Femur (tissue), 1 donor: ENCODE data around the gene PI4K2A.
"Not testable (repeated sequence)": the region's sequence is repeated elsewhere in the genome, so short reads cannot be mapped to it uniquely, and the experiment has no call there.

Experiments
- DNase-seq: peaks from one replicate; pipeline ENCODE4 v3.0.0-alpha.2; 2017

Gene PI4K2A

GRCh38 chr10:97632949-97633884 is 7.3 kb upstream of the PI4K2A start, which contains the start of gene MORN4:
MORN4 (minus strand) TSS chr10:97633500; CDS start chr10:97619653, 13,847 bp downstream.
- peak; percentile 95 for DNase-seq

DNA sequence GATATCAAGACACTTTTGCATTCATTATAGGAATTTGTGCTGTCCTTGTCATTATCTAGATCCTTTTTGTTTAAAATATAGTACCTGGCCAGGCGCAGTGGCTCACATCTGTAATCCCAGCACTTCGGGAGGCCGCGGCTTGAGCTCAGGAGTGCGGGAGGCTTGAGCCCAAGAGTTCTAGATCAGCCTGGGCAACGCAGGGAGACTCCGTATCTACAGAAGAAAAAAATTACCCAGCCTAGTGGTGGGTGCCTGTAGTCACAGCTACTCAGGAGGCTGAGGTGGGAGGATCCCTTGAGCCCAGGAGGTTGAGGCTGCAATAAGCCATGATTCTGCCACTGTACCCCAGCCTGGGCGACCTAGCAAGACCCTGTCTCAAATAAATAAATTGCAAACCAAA is 6.5 kb upstream of the PI4K2A start:
- no peak for DNase-seq

DNA sequence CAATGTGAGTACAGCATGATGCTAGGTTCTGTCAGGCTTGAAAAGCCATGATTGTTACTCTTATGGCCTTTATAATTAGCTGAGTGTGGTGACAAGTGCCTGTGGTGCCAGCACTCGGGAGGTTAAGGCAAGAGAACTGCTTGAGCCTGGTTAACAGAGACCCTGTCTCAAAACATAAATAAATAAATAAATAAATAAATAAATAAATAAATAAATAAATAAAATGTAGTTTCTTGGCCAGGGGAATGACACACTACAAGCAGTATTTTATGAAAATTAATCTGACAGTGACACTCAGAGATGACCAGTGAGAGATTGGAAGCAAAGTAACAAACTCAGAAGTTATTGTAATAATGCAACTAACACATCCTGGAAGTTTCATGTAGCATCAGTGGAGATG is 4.9 kb upstream of the PI4K2A start:
- DNase-seq: no peak

DNA sequence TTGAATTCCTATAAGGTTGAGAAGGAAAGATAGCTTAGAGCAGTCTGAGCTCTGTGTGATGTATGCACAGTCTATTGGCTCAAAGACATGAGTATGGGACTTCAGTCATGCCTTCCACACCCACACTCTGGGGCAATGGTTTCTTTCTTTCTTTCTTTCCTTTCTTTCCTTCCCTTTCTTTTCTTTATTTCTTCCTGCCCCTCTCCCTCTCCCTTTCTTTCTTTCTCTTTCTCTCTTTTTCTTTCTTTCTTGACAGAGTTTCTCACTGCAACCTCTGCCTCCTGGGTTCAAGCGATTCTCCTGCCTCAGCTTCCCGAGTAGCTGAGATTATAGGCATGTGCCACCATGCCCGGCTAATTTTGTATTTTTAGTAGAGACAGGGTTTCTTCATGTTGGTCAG is 1.4 kb upstream of the PI4K2A start:
- DNase-seq: not testable (repeated sequence)

- DNase-seq: peak; percentile 47
Measured at GRCh38 chr10:97640868-97641811, 669 bp downstream of the PI4K2A start.

DNA sequence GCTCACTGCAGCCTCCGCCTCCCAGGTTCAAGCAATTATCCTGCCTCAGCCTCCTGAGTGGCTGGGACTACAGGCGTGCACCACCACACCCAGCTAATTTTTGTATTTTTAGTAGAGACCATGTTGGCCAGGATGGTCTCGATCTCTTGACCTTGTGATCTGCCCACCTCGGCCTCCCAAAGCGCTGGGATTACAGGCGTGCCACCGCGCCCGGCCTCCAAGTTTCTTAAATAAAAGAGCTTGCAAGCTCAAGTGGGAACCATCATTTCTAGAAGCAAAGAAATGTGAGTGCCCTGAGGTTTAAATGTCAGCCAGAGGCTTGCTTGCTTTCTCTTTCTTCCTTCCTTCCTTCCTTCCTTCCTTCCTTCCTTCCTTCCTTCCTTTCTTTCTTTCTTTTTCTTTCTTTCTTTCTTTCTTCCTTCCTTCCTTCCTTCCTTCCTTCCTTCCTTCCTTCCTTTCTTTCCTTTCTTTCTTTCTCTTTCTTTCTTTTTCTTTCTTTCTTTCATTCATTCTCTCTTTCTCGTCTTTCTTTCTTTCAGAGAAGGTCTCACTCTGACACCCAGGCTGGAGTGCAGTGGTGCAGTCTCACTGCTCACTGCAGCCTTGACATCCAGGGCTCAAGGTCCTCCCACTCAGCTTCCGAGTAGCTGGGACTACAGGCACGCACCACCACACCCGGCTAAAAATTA is 2.1 kb downstream of the PI4K2A start:
- not testable (repeated sequence) for DNase-seq

- DNase-seq: no peak
Measured at GRCh38 chr10:97643441-97643985, 3.0 kb downstream of the PI4K2A start.

GRCh38 chr10:97644936-97645335 is 4.5 kb downstream of the PI4K2A start:
- DNase-seq: no peak

- no peak for DNase-seq
Measured at GRCh38 chr10:97647556-97647955, 7.1 kb downstream of the PI4K2A start.

DNA sequence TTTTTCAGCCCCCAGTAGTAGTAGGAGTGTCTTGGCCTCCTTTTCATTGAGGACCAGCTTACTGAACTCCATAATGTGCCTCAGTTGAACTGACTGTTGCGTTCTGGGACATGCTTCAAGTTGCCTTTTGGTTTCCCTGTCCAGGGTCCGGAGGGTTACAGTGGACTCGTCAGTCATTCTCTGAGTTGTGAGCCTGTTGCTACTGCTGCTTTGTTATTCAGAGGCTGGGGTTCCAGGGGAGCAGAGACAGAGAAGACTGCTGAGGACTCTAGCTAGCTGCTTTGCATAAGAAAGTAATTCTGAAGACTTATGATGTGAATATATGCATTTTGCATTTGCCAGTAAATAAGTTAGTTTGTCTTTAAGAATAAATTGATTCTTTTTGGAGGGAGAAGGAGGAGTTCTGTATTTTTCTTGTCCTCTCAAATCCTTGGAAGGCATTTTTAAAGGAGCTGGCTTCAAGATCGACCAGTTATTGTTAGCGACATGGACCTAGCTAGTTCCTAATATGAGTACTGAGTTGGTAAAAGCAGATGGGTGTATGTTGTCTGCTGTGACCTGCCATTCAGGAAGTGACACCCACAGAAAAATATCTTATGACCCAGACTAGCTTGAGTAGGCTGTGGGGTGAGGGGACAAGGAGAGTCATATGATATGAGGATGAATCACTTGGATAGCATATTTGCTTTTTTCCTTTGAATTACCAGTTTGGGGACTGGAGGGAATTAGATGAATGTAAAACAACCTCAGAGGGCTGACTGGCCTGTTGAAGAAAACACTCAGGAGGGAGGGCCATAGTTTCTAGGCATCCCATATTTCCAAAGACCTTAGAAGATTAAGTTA is 8.3 kb downstream of the PI4K2A start:
- DNase-seq: no peak

GRCh38 chr10:97649405-97649750 is 8.9 kb downstream of the PI4K2A start:
- not testable (repeated sequence) for DNase-seq

DNA sequence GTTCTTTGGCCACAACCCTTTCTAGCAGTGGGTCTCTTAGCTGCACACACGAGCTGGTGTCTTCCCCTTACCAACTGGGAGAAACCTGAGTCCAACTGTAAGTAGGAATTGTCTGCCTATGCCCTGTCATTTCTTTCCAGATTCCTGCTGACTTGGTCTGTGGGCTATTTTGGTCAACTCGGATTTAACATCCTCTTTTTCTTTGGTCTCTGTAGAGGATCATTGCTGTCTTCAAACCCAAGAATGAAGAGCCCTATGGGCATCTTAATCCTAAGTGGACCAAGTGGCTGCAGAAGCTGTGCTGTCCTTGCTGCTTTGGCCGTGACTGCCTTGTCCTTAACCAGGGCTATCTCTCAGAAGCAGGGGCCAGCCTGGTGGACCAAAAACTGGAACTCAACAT is 10.3 kb downstream of the PI4K2A start:
- no peak for DNase-seq

- DNase-seq: no peak
Measured at GRCh38 chr10:97651773-97652172, 11.3 kb downstream of the PI4K2A start.

DNA sequence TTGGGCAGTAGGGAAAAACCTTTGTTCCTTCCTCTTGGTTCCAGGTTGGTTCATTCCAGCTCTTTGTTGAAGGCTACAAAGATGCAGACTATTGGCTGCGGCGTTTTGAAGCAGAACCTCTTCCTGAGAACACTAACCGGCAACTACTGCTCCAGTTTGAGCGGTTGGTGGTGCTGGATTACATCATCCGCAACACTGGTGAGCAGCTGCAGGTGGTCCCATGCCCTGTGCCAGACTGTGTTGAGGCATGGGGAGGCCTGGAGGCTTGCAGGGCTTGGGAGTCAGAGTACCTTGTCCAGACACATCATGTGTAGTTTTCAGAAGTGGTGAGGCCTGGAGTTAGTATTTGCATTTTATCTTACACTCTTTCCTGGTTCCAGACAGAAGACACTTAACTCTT is 16.3 kb downstream of the PI4K2A start:
- no peak for DNase-seq

DNA sequence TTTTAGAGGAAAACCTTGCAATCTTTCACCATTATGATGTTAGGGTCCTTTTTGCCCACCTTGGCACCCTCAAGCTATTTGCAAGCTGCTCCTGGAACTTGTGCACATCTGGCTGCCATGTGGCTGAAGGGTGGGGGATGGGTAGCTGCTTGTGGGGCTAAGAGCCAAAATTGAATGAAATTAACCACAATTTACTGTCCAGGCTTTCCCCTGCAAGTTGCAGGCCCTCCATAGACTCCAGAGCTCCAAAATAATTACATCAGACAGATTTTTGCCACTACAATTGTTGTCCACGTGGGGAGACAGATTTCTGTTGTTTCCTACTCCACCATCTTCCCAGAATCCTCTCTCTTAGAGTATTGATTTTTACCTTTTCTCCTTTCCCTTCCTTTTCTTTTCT is 19.1 kb downstream of the PI4K2A start:
- no peak for DNase-seq

GRCh38 chr10:97664282-97664850 is 23.9 kb downstream of the PI4K2A start:
- DNase-seq: no peak

- DNase-seq: no peak
Measured at GRCh38 chr10:97666992-97667391, 26.5 kb downstream of the PI4K2A start.

- DNase-seq: no peak
Measured at GRCh38 chr10:97667463-97667862, 27.0 kb downstream of the PI4K2A start.

GRCh38 chr10:97669571-97669970 is 29.1 kb downstream of the PI4K2A start:
- no peak for DNase-seq

GRCh38 chr10:97673736-97674525 is 33.5 kb downstream of the PI4K2A start:
- DNase-seq: no peak
